Ecto neural progenitor cell (in vitro differentiated cells): Measurements from ENCODE around the gene RPUSD1.
"Not testable (repeated sequence)": the region's sequence is repeated elsewhere in the genome, so short reads cannot be mapped to it uniquely, and the experiment has no call there.

ENCODE experiments used
- DNase-seq: peaks from one replicate; pipeline ENCODE4 v3.0.0-alpha.2; 2018; ENCODE audit warnings: low spot score

Gene RPUSD1

DNA sequence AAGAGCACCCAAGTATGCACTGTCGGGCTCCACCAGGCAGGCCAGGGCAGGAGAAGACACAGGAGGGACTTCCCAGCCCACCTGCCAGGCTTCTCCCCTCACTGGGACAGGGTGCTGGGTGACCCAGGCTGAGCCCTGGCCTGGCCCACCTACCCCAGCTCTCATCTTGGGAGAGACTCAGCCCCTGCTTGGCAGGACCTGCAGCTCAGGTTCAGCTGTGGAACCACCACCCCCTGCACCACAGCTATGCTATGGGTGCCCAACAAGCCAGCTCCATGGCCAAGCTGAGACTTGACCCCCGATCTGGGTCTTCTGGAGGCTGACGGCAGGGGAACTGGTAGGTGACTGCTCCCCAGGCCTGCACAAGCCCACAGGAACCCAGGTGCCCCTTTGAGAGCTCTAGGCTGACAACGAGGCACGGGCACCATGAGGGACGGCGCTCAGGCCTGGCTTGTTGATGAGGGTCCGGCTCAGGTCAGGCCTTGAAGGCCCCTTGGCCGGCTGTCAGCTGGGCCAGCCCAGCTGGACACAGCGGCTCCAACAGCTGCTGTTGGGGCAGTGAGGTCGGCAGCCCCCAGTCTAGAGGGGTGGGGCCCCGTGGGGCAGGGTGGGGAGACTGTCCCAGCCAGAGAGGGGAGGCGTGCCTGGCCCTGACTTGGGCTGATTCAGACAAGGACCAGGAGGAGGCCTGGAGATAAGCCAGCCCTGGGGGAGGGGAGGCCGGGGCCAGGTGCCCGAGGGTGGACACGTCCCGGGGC, 4.6 kb downstream of the RPUSD1 start:
- DNase-seq: no peak

DNA sequence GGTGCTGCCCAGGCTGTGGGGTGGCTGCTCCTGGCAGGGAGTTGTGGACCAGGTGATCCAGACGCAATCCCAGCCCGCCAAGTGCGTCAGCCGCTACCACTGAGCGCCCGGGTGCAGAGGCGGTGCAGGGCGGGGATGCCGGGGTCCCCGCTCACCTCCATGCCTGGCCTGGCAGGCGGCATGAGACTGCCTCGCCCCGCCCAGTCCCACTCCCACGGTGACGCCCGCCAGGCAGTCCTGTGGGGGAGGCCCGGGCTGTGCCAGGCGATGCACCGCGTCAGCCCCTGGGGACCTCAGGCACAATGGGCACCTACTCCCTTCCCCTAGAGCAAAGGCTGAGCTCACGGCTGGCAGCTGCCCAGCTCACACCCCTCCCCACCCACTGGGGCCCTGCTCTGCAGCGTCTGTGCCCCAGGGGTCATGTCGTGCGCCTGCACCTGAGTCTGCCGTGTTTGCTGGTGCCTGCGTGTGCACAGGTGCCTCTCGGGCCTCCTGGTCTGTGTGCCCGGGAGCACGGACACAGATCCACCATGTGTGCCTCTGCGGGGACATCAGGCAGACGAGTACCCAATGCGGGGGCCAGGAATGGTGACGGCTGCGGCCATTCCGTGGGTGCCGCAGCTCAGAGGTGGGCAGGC, 5.3 kb downstream of the RPUSD1 start:
- no peak for DNase-seq

DNA sequence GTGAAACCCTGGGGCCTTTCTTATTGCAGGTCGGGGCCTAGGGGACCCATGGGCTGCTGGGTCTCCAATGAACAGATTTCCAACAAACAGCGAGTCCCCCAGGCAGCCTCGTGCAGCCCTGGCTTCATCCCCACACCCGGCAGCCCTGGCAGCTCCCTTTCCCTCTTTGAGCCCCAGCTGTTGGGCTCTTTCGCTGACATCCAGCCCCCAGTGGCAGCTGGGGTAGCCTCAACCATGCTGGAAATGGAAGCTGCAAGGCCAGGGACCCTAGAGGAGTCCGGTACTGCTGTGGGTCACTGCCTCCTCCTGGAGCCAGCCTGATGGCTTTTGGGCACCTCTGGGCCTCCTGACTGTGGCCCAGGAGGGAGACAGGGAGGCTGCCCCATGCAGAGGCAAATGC, 5.9 kb downstream of the RPUSD1 start:
- DNase-seq: no peak

DNA sequence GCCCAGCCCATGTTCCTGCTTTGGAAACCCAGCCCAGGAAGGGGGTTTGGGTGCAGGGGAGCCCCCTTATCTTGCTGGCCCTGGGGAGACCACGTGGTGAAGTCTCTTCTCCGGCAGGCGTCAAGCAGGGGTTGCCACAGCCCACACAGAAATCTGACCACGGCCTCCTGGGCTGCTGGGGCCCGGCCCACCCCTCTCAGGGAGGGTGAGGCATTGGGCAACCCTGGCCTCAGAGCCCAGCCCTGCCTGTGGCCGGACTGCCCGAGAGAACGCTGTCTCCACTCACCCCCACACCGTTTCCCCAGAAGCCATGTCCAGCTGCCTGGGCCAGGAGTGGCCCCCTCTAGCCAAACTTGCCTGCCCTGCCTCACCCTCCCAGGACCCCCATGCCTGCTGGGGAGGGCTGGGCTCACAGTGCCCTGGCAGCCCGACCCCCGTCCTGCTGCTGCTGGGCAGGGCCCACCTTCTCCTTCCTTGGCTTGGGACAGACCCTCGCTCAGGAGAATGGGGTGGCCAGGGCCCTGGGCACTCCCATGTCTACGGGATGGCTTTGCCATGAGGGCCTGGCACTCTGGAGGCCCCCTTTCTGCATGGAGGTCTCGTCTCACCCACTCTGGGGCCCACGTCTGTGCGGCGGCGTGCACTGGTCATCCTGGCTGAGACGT, 6.7 kb downstream of the RPUSD1 start:
- no peak for DNase-seq

DNA sequence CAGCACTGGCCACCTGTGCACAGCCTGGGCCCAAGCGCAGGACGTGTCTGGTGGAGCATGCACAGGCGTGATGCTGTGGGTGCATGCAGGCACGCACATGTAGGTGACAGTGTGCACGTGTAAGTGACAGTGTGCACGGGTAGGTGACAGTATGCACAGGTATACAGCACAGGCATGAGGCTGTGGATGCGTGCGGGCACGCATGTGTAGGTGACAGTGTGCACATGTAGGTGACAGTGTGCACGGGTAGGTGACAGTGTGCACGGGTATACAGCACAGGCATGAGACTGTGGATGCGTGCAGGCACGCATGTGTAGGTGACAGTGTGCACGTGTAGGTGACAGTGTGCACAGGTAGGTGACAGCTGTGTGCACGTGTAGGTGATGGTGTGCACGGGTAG, 7.9 kb downstream of the RPUSD1 start:
- DNase-seq: no peak

DNA sequence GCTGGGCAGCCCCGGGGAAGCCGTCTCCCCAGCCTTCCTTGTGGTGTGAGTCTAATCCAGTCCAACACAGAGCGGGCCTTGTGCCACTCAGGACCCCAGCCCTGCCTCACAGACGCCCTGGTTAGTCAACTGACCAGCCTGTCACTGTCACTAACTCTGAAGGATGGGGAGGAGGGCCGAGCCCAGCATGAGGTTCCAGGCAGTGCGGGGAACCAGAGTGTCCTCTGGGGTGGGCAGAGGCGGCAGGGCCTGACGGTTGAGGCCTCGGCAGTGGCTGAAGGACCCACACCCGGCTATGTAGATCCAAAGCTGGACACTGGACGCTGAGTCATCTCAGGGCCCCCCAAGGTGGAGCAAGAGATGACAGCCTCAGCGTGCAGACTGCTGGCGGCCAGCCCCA, 8.6 kb downstream of the RPUSD1 start:
- no peak for DNase-seq

DNA sequence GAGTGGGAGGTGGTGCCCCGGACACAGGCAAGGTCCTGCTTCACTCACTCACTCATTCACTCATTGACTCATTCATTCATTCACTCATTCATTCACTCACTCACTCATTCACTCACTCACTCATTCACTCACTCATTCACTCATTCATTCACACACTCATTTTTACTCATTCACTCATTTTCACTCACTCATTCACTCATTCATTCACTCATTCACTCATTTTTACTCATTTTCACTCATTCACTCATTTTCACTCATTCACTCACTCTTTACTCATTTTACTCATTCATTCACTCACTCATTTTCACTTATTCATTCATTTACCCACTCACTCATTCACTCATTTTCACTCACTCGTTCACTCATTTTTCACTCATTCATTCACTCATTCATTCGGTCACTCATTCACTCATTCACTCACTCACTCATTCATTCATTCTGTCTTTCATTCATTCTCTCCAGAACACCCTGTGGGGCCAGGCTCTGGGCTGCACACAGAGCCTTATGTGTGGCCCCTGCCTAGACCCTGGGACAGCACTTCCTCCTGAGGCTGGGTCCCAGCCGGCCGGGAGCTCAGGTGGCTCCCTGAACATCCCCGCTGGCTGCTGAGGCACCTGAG, 9.2 kb downstream of the RPUSD1 start:
- no peak for DNase-seq

DNA sequence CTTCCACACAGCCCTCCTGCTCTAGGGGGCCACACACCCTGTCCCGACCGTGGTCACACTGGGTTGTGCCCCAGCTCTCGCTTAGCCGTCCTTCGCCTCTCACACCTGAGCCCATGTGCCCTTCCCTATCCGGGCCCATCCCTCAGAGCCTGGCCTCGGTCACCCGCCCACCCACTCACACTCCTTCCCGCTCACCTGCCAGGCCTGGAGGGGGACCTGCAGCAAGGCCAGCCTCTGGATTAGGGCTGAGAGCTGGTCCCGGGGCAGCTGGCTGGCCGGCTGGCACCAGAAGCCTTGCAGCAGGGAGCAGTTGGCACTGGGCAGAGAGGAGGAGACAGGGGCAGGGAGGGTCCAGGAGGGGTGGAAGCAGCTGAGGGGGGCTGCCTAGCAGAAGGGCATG, 9.7 kb downstream of the RPUSD1 start:
- DNase-seq: no peak

DNA sequence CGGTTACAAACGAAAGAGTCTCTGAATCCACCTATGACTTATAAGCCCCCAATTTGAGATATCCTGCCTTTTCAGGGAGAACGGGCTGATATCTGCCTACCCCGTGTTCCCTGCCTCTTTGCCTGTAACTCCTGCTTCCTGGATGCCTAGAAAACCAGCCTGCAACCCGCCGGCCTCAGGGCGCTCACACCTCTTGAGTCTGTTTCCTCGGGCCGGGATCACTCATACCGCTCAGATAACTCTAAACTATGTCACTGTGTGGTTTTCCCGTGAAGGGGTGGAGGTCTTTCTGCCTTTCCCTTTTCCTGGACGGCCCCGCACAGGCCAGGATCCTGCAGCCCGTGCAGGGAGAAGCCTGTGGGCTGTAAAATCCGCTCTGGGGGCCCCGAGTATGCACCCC, 10.4 kb downstream of the RPUSD1 start:
- no peak for DNase-seq

DNA sequence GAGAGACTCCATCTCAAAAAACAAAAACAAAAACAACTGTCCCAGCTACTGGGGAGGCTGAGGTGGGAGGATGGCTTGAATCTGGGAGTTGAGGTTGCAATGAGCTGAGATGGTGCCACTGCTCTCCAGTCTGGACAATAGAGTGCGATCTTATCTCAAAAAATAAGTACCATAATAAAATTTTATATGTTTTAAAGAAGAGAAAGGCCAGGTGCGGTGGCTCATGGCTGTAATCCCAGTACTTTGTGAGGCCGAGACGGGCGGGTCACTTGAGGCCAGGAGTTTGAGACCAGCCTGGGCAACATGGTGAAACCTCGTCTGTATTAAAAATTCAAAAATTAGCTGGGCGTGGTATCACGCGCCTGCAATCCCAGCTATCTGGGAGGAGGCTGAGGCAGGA, 11.4 kb downstream of the RPUSD1 start:
- DNase-seq: no peak

DNA sequence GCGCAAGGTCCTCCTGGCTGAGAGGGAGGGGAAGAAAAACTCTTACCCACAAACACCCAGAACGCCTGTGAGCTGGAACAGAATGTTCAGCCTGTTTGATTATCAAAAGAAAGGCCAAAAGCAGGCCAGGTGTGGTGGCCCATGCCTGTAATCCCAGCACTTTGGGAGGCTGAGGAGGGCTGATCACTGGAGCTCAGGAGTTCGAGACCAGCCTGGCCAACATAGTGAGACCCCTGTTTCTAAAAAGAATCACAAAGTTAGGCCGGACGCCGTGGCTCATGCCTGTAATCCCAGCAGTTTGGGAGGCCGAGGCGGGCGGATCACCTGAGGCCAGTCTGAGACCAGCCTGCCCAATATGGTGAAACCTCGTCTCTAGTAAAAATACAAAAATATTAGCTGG, 11.9 kb downstream of the RPUSD1 start:
- not testable (repeated sequence) for DNase-seq

DNA sequence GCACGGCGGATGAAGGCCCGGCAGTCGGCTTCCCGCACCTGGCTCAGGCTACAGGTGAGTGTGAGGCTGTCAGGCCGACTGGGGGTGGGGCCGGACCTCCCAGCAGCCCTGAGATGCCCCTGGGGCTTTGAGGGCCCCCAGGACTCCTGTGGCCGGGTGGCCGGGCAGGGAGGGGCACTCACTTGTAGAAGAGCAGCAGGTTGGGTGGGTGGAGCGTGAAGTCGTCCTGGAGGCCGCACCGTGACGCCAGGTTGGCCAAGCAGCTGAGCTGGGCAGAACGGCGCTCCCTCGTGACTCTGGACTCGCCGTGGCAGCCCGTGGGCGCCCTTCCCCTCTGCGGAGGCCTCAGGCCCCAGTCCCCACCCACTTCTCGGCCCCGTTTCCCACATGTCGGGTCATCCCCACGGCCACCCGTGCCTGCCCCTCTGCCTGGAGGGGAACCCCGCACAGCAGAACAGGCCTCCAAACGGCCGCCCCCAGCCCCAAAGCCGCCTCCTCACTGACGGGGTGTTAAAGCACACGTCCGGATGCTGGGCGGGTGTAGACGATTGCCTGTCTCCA, 12.9 kb downstream of the RPUSD1 start:
- DNase-seq: no peak

DNA sequence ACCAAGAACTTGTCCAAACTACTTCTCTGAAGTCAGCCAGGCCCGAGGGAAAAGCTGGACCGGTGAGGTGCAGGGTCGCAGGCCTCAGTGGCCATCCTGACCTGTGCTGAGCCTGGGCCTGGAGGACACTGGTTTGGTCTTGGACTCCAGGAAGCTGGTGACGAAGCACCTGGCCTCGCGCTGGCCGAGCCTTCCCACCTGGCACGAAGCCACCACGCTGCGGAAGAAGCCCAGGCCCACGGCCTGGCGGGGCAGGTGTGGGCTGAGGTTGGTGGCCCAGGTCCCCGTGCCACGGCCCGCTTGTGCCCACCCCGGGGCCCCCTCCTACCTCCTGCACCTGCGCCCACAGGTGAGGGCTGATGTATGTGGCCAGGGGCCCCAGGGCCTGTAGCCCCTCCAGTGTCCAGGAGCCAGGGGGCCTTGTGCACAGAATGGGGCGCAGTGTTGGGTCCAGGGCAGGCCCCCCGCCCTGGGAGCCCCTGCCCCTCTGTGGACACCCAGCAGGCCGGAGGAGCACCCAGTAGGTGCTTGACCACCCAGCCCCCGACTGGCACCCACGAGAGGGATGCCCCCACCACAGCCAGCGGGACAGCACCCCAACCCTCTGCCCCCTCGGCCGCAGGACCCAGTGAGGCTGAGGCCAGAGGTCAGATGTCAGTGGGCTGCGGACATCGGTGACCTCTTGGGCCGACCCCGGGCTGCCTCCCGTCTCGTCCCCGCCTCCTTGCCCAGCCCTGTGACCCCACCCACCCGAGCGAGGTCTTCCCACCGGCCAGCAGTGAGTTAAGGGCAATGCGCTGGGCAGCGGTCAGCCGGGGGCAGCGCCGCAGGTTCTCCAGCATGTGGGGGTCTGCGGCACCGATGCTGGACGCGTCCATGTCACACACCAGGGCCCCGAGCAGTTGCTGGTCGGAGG, 13.8 kb downstream of the RPUSD1 start:
- DNase-seq: no peak

DNA sequence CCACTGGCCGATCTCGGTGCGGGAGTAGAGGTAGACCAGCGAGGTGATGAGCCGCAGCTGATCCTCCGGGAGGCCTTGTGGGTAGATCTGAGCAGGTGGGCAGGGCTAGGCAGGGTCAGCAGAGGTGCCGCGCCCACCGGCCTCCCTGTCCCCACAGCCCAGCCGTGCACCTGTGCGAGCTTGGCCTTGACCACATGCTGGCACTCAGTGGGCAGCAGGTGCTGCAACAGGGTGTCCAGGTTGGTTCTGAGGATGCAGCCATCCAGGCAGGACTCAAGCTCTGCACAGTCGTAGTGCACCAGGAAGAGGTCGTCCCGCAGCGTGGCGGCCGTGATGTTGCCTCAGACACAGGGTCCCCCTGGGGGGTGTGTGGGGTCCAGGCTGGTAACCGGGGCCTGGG, 15.2 kb downstream of the RPUSD1 start:
- no peak for DNase-seq

DNA sequence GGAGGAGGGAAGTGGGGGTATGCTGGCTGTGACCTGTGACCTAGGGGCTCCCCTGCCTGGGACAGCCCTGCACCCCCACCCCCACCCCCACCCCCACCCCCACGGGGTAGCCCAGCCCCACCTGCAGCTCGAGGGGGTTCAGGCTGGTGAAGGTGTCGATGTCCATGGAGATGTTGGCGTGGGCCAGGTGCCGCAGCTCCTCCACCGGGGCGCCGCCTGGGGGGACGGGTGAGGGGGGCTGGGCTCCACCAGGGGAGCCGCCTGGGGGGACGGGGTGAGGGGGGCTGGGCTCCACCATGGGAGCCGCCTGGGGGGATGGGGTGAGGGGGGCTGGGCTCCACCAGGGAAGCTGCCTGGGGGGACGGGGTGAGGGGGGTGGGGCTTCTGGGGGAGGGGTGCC, 17.8 kb downstream of the RPUSD1 start:
- no peak for DNase-seq

DNA sequence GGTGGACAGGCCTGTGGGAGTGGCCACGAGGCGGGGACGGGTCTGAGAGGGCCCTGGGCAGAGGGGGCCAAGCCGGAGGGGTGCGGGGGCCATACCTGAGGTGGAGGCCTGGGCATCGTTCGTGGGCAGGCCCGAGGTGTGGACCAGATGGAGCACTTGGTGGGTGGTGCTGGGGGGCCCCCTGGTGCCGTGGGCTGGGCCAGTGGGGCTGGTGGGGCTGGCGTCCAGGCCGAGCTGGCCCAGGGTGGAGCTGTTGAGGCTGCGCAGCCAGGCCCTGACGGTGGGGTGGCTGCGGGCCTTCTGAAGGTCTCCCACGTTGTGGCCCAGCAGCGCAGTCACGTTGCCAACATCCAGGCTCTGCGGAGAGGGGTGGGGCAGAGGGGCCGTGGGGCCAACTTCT, 18.2 kb downstream of the RPUSD1 start:
- DNase-seq: no peak

DNA sequence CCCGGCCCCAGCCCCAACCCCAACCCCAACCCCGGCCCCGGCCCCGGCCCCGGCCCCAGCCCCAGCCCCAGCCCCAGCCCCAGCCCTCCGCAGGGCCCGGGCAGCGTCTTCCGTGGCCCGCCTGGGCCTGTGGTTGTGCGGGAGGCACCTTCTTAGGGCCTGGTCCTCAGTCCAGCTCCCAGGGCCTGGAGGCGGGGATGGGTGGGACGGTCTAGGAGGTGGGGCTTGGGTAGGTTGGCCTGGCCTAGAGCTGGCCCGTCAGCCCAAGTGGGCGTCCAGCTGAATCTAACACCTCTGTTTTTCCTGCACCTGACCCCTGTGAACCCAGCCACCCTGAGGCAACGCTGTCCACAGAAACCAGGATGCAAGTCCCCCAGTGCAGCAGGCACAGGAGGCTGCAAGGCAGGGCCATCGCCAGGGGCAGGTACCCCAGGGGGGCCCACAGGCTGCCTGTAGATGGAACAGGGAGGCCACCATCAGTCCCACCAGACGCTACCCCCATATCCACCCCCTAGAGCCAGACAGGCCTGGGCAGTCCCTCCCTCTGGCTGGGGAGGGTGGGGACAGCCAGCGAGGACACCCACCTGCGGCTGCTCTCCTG, 18.9 kb downstream of the RPUSD1 start:
- no peak for DNase-seq

DNA sequence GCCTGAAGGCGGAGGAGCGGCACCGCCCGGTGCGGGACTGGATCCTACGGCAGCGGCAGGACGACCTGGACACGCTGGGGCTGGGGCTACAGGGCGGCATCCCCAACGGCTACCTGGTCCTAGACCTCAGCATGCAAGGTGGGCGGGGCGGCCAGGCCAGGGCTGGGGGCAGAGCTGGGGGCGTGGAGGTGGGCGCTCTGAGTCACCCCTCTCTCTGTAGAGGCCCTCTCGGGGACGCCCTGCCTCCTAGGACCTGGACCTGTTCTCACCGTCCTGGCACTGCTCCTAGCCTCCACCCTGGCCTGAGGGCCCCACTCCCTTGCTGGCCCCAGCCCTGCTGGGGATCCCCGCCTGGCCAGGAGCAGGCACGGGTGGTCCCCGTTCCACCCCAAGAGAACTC, 19.8 kb downstream of the RPUSD1 start:
- no peak for DNase-seq

DNA sequence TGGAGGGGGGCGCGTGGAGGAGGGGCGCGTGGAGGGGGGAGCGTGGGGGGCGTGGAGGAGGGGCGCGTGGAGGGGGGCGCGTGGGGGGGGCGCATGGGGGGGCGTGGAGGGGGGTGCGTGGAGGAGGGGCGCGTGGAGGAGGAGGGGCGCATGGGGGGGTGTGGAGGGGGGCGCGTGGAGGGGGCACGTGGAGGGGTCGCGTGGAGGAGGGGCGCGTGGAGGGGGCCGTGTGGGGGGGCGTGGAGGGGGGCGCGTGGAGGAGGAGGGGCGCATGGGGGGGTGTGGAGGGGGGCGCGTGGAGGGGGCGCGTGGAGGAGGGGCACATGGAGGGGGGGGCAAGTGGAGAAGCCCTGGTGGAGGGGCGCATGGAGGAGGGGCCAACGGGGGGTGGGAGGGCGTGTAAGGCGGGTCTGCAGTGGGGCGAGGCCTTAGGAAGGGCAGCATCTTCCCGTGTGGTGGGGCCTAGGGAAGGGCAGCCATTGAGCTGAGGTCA, 20.4 kb downstream of the RPUSD1 start:
- DNase-seq: no peak

DNA sequence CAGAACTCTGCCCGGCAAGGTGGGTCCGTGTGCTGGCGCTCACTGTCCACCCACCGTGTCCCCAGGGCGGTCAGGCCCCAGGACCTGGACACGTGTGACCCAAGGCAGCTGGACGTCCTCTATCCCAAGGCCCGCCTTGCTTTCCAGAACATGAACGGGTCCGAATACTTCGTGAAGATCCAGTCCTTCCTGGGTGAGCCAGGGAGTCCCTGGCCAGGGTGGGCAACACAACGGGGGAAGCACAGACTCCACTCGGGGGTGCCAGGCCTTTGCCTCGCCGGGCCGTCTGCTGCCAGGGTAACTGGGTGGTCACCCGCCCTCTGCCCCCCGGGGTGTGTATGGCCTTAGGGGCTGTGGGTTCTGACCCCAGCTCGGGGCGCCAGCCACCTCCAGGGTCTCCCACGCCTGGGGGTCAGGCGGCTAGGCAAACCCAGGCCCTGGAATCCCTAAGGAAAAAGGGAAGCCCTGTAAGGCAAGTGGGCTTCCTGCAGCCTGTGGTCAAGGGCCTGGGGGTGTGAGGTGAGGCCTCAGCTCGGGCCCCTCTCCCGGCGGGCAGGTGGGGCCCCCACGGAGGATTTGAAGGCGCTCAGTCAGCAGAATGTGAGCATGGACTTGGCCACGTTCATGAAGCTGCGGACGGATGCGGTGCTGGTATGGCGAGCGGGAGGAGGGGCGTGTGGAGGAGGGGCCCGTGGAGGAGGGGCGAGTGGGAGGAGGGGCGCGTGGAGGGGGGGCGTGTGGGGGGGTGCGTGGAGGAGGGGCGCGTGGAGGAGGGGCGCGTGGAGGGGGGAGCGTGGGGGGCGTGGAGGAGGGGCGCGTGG, 21.2 kb downstream of the RPUSD1 start:
- DNase-seq: no peak
